Hematopoietic multipotent progenitor cell treated with erythropoietin and hydrocortisone succinate and interleukin-3 and kit ligand, for 8 days (in vitro differentiated cells): Measurements from ENCODE around the gene CBARP.

Experiments used
- DNase-seq: peaks from one replicate; pipeline ENCODE4 v3.0.0-alpha.2; 2015

Gene CBARP

GRCh38 chr19:1237754-1238368 is at the start of gene CBARP:
Gene CBARP, minus strand, starts transcription at chr19:1238005. Its CDS starts 1,905 bp downstream, at chr19:1236100.
- no peak for DNase-seq

GRCh38 chr19:1286487-1287353 is 48.9 kb upstream of the CBARP start:
- no peak for DNase-seq

- no peak for DNase-seq
Observed at GRCh38 chr19:1285737-1286360, 48.0 kb upstream of the CBARP start, which contains the start of gene EFNA2. Gene EFNA2, plus strand, starts transcription at chr19:1285873. Its CDS starts 296 bp downstream, at chr19:1286169.

- DNase-seq: no peak
Observed at GRCh38 chr19:1284979-1285736, 47.4 kb upstream of the CBARP start.

- no peak for DNase-seq
Observed at GRCh38 chr19:1284293-1284978, 46.6 kb upstream of the CBARP start.

GRCh38 chr19:1283917-1284292 is 46.1 kb upstream of the CBARP start:
- no peak for DNase-seq

- DNase-seq: no peak
Observed at GRCh38 chr19:1283207-1283916, 45.6 kb upstream of the CBARP start.

GRCh38 chr19:1282588-1283206 is 44.9 kb upstream of the CBARP start:
- DNase-seq: no peak

GRCh38 chr19:1281569-1282287 is 43.9 kb upstream of the CBARP start:
- DNase-seq: no peak

GRCh38 chr19:1280636-1281568 is 43.1 kb upstream of the CBARP start:
- no peak for DNase-seq

- DNase-seq: peak; percentile 84
Observed at GRCh38 chr19:1279782-1280341, 42.1 kb upstream of the CBARP start.

GRCh38 chr19:1278713-1279660 is 41.2 kb upstream of the CBARP start:
- DNase-seq: no peak

GRCh38 chr19:1278074-1278473 is 40.3 kb upstream of the CBARP start:
- DNase-seq: no peak

- DNase-seq: no peak
Observed at GRCh38 chr19:1277061-1277460, 39.3 kb upstream of the CBARP start.

- DNase-seq: no peak
Observed at GRCh38 chr19:1276628-1277022, 38.8 kb upstream of the CBARP start.

- DNase-seq: no peak
Observed at GRCh38 chr19:1275976-1276627, 38.3 kb upstream of the CBARP start.

GRCh38 chr19:1275260-1275975 is 37.6 kb upstream of the CBARP start, which contains the start of gene FAM174C:
Gene FAM174C, plus strand, starts transcription at chr19:1275530. Its CDS starts 20 bp downstream, at chr19:1275550.
- peak; percentile 97 for DNase-seq
